Activated CD4-positive, alpha-beta T cell treated with anti-CD3 and anti-CD28 coated beads, Interleukin-2, amount 50 U/mL, for 4 hours (primary cell): ENCODE data around the gene FXYD3.

Experiments used
- DNase-seq, 2 experiments: peaks; one replicate each; pipeline ENCODE4 v3.0.0-alpha.2; 2020

The FXYD3 gene

DNA sequence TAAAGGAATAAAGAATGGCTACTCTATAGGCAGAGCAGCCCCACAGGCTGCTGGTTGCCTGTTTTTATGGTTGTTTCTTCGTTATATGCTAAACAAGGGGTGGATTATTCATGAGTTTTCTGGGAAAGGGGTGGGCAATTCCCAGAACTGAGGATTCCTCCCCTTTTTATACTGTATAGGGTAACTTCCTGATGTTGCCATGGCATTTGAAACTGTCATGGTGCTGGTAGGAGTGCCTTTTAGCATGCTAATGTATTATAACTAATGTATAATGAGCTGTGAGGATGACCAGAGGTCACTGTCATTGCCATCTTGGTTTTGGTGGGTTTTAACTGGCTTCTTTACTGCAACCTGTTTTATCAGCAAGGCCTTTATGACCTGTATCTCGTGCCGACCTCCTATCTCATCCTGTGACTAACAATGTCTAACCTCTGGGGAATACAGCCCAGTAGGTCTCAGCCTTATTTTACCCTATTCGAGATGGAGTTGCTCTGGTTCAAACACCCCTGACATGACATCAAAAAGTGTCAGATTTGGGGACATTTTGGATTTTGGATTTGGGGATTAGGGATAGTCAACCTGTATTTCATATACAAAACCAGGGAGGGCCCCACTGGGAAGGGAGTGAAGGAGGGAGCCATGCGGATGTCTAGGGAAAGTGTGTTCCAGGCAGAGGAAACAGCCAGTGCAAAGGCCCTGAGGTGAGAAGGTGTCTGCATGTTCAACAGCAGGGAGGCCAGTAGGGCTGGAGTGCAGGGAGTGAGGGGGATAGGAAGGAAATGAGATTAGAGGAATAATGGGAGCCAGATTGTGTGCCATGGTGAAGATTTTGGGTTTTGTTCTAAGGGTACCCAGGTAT, 49.8 kb downstream of the FXYD3 start:
- DNase-seq: no peak

DNA sequence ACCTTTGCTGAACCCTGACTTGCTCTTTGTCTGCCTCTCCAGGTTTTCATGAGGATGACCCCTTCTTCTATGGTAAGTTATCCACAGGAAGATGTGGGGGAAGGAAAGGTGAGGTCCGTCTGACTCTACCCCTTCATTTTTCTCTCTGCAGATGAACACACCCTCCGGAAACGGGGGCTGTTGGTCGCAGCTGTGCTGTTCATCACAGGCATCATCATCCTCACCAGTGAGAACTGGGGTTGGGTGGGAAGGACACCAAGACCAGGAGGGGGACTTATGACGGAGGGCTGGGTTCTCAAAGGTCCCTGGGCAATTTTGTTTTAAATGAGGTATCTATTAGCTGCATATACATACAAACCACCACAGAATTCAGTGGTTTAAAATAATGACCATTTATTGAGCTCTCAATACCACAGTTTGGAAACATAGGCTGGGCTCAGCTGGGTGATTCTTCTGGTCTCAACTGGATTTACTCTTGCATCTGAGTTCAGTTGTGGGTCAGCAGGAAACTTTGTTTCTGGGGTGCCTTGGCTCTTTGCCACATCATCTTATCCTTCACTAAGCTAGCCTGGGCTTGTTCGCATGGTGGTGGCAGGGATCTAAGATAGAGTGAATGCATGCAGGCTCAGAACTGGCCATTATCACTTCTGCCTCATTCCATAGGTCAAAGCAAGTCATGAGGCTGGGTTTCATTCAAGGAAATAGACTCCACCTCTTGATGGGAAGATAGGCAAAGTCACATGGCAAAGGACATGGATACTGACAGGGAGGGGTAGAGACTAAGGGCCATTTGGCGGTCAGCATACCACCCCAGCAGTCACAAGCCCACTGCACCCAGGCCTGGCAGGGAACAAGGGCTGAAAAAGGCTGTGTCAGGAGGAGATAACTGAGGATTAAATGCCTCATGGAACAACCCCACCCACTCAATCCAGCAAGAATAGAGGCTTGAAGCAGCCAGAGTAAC, 50.8 kb downstream of the FXYD3 start:
- DNase-seq: no peak

DNA sequence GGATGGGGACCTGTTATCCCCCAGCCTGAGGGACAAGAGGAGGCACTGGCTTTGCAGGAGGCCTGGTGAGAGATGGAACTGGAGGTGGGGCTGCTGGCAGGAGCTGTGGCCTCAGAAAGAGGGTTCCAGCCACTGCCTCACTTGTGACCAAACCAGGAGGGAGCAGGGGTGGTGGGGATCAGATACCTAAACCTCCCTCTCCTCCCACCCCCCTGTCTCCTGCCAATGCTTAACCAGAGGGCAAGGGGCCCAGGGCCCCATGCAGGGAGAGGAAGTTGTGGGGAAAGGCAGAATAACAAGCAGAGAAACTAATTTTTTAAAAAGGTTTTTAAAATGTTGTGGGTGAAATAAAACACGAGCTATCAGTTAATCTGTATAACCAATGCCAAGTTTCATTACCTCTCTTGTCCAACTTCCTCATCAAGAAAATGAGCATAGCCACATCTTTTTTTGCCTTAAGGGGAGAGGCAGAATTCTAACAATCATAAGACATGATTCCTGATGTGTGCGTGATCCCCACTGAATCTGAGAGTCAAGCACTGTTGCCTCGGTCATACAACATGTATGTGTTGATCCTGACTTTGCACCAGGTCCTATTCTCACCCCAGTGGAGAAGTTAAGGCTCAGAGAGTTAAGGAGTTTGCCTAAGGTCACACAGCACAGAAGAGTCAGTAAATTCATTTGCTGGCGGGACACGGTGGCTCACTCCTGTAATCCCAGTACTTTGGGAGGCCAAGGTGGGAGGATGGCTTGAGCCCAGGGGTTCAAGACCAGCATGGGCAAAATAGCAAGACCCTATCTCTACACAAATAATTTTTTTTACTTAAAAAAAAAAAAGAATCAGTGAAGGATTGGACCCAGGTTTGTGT, 51.9 kb downstream of the FXYD3 start:
- DNase-seq: no peak

DNA sequence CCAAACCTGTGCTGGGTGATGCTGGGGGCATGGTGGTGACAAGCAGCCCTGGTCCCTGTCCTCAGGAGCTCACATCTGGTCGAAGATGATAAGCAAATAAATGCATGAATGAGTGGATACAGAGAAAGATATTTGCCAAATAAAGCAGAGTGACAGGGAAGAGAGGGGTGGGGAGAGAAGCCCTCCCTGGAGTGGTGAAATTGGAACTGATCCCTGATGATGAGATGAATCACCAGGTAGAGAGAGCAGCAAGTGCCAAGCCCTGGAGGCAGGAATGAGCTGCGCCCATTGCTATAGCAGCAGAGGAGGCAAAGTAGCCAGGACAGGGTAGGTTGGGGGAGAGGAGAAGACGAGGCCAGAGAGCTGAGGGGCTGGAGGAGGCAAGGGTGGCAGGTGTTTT, 52.6 kb downstream of the FXYD3 start:
- no peak for DNase-seq

DNA sequence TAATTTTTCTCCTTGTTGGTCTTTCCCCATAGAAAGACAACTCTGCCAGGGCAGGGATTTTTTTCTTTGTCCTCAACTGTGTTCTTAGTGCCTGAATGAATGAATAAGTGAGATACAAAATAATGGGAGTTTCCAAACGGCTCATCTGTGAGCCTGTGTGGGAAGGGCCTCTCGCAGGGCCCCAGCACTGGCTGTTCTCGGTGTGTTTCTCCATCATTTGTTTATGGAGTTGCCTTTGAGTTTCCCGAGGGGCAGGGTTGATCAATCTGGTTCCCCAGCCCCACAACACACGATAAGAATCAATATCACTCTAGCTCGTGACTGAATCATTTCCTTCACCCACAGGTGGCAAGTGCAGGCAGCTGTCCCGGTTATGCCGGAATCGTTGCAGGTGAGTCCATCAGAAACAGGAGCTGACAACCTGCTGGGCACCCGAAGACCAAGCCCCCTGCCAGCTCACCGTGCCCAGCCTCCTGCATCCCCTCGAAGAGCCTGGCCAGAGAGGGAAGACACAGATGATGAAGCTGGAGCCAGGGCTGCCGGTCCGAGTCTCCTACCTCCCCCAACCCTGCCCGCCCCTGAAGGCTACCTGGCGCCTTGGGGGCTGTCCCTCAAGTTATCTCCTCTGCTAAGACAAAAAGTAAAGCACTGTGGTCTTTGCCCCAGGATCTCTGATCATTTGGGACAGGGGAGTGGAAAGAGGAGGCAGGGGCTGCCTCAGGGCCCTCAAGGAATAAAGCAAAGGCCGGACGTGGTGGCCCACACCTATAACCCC, 53.8 kb downstream of the FXYD3 start:
- no peak for DNase-seq

DNA sequence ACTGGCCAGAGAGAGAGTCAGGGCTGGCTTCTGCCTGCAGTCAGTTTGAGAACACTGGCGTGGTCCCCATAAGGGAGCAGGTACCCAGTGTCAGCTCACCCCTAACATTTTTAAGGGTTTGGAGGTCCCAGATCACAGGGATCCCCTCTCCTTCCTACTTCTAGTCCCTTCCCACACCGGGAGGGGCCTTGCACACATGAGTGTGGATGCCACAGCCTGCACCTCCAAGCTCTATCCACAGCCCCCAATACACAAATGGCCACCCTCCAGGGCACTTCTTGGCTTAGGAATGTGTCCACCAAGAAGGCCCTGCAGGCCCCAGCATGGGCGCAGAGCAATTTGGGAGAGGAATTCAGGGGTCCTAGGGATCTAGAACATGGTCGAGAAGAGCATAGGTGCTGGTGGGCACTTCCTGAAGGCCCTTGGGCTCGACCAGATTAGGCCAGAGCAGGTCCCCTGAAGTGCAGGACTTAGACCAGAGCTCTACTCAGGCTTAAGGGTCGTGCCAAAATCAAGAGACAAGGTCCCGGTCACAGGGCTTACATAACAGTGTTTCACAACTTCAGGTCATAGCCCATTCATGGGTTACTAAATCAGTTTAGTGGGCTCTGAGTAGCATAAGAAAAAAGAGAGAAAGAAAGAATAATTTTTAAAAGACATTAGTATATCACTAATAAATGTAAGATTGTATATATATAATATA, 54.9 kb downstream of the FXYD3 start:
- DNase-seq: no peak

DNA sequence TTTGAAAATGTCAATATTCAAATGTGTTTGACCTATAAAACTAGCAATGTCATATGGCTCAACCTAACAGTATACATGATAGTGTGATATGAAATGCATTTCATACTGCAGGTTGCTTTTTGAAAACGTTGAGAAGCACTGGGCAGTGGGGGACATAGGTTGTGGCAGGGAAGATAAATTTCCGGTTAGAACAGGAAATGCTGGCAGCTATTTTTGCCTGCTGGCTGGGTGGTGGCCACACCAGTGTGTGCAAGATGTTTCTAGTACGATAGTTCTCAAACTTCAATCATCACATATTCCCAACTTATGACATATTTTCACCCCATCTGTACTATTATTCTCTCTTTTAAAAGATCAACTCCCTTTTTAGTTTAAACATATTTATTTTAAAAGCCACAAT, 56.1 kb downstream of the FXYD3 start:
- no peak for DNase-seq
